H9 (cell line): Measurements from ENCODE around the gene EPHA2. TPM values are rescaled to one million over a fixed set of nuclear protein-coding genes. Genes with fewer than 3 reads are reported as not detected.

ENCODE experiments used
- DNase-seq: peaks from one replicate; pipeline ENCODE4 v3.0.0-alpha.2; 2017
- H2AFZ ChIP-seq: one replicate; pipeline ENCODE4 v1.6.1; 2013; ENCODE audit warnings: mild to moderate bottlenecking, low read length, control low read depth, moderate library complexity
- H2AK5ac ChIP-seq: 2 replicates; pipeline ENCODE4 v1.6.1; 2013; ENCODE audit warnings: low read length, control low read depth, mixed read lengths; ENCODE audit not compliant: insufficient read length
- H2BK120ac ChIP-seq: one replicate; pipeline ENCODE4 v1.6.1; 2013; ENCODE audit warnings: low read depth, mild to moderate bottlenecking, low read length, control low read depth, inconsistent platforms; ENCODE audit not compliant: poor library complexity, severe bottlenecking
- H2BK12ac ChIP-seq: 2 replicates; pipeline ENCODE4 v1.6.1; 2013; ENCODE audit warnings: low read length, control low read depth, mixed read lengths, low read depth; ENCODE audit not compliant: insufficient read length
- H2BK15ac ChIP-seq: 2 replicates; pipeline ENCODE4 v1.6.1; 2013; ENCODE audit warnings: low read depth, low read length, control low read depth
- H2BK20ac ChIP-seq: one replicate; pipeline ENCODE4 v1.6.1; 2013; ENCODE audit warnings: low read depth, mild to moderate bottlenecking, low read length, control low read depth, inconsistent platforms; ENCODE audit not compliant: poor library complexity, severe bottlenecking
- H2BK5ac ChIP-seq: 2 replicates; pipeline ENCODE4 v1.6.1; 2013; ENCODE audit warnings: low read length, control low read depth, mixed read lengths; ENCODE audit not compliant: insufficient read length
- H3K14ac ChIP-seq: 2 replicates; pipeline ENCODE4 v1.6.1; 2013; ENCODE audit warnings: low read length, control low read depth; ENCODE audit not compliant: insufficient read depth
- H3K18ac ChIP-seq: 2 replicates; pipeline ENCODE4 v1.6.1; 2013; ENCODE audit warnings: low read depth, mild to moderate bottlenecking, mixed read lengths, low read length, control low read depth; ENCODE audit not compliant: insufficient read length
- H3K23ac ChIP-seq: 2 replicates; pipeline ENCODE4 v1.6.1; 2013; ENCODE audit warnings: low read length, control low read depth, mixed read lengths, low read depth; ENCODE audit not compliant: insufficient read length
- H3K23me2 ChIP-seq: 2 replicates; pipeline ENCODE4 v1.6.1; 2013; ENCODE audit warnings: low read depth, mild to moderate bottlenecking, mixed read lengths, low read length, control low read depth; ENCODE audit not compliant: insufficient read length, poor library complexity, severe bottlenecking
- H3K27ac ChIP-seq: 2 replicates; pipeline ENCODE4 v1.5.1; 2013; ENCODE audit warnings: low read length, control low read depth, mixed read lengths, low read depth; ENCODE audit not compliant: insufficient read length
- H3K27me3 ChIP-seq: 2 replicates; pipeline ENCODE4 v1.6.1; 2013; ENCODE audit warnings: low read length, control low read depth, inconsistent platforms; ENCODE audit not compliant: insufficient read depth
- H3K4ac ChIP-seq: 2 replicates; pipeline ENCODE4 v1.6.1; 2013; ENCODE audit warnings: low read depth, mild to moderate bottlenecking, control low read depth, inconsistent platforms, low read length, moderate library complexity
- H3K4me1 ChIP-seq: 2 replicates; pipeline ENCODE4 v1.6.1; 2013; ENCODE audit warnings: low read length, control low read depth, inconsistent platforms; ENCODE audit not compliant: insufficient read depth
- H3K4me2 ChIP-seq: 2 replicates; pipeline ENCODE4 v1.6.1; 2013; ENCODE audit warnings: low read length, control low read depth, mixed read lengths; ENCODE audit not compliant: insufficient read length, insufficient read depth
- H3K56ac ChIP-seq: 2 replicates; pipeline ENCODE4 v1.6.1; 2013; ENCODE audit warnings: low read depth, mild to moderate bottlenecking, mixed read lengths, low read length, control low read depth; ENCODE audit not compliant: insufficient read length
- H3K79me1 ChIP-seq: 2 replicates; pipeline ENCODE4 v1.6.1; 2013; ENCODE audit warnings: low read depth, mild to moderate bottlenecking, moderate library complexity, low read length, control low read depth, inconsistent platforms; ENCODE audit not compliant: insufficient read depth, poor library complexity, severe bottlenecking
- H3K79me2 ChIP-seq: 2 replicates; pipeline ENCODE4 v1.6.1; 2013; ENCODE audit warnings: low read length, control low read depth, inconsistent platforms; ENCODE audit not compliant: insufficient read depth
- H3K9ac ChIP-seq: 2 replicates; pipeline ENCODE4 v1.6.1; 2013; ENCODE audit warnings: low read length, control low read depth, mixed read lengths; ENCODE audit not compliant: insufficient read length; ENCODE audit errors: extremely low read depth
- H3K9me3 ChIP-seq: one replicate; pipeline ENCODE4 v1.6.1; 2013; ENCODE audit warnings: low read depth, low read length, inconsistent platforms; ENCODE audit not compliant: control insufficient read depth
- H3T11ph ChIP-seq: one replicate; pipeline ENCODE4 v1.6.1; 2013; ENCODE audit warnings: mild to moderate bottlenecking, low read length, control low read depth, inconsistent platforms
- H4K20me1 ChIP-seq: one replicate; pipeline ENCODE4 v1.6.1; 2013; ENCODE audit not compliant: control insufficient read depth, insufficient read length, insufficient read depth
- H4K5ac ChIP-seq: 2 replicates; pipeline ENCODE4 v1.6.1; 2013; ENCODE audit warnings: low read depth, mild to moderate bottlenecking, mixed read lengths, low read length, control low read depth; ENCODE audit not compliant: insufficient read length
- H4K8ac ChIP-seq: replicated peaks from 2 replicates; pipeline ENCODE4 v1.6.1; 2013; ENCODE audit warnings: low read length, control low read depth, mixed read lengths, low read depth; ENCODE audit not compliant: insufficient read length
- H4K91ac ChIP-seq: 2 replicates; pipeline ENCODE4 v1.6.1; 2013; ENCODE audit warnings: low read depth, mild to moderate bottlenecking, moderate library complexity, mixed read lengths, low read length, control low read depth; ENCODE audit not compliant: insufficient read length
- H3K27ac Mint-ChIP-seq, 3 experiments: 2 replicates in 2 of 3; 3 replicates in 1 of 3; pipeline ENCODE4 v1.8.0; 2020 to 2021; ENCODE audit warnings: mixed read lengths in 3 of 3, mild to moderate bottlenecking in 1 of 3, moderate library complexity in 1 of 3
- H3K27me3 Mint-ChIP-seq: 2 replicates; pipeline ENCODE4 v1.8.0; 2021; ENCODE audit warnings: low read depth, mild to moderate bottlenecking, moderate library complexity, mixed read lengths
- H3K36me3 Mint-ChIP-seq, 3 experiments: 2 replicates in 2 of 3; 3 replicates in 1 of 3; pipeline ENCODE4 v1.8.0; 2020 to 2021; ENCODE audit warnings: low read depth in 3 of 3, mixed read lengths in 3 of 3; ENCODE audit not compliant: insufficient read depth in 1 of 3
- H3K4me1 Mint-ChIP-seq, 2 experiments: 2 replicates each; pipeline ENCODE4 v1.8.0; 2020; ENCODE audit warnings: mixed read lengths in 2 of 2
- H3K4me3 Mint-ChIP-seq, 2 experiments: 2 replicates in 1 of 2; 3 replicates in 1 of 2; pipeline ENCODE4 v1.8.0; 2020 to 2021; ENCODE audit warnings: mild to moderate bottlenecking in 2 of 2, mixed read lengths in 2 of 2, moderate library complexity in 1 of 2
- H3K9me3 Mint-ChIP-seq, 2 experiments: 2 replicates in 1 of 2; 3 replicates in 1 of 2; pipeline ENCODE4 v1.8.0; 2020; ENCODE audit warnings: mild to moderate bottlenecking in 2 of 2, mixed read lengths in 2 of 2, moderate library complexity in 1 of 2
- CTCF ChIP-seq: fragments of 200-600 bp; sonication (generic); conservative IDR thresholded peaks from 3 replicates; pipeline ENCODE4 v1.8.0; 2021; ENCODE audit warnings: antibody characterized with exemption, mild to moderate bottlenecking
- WGBS: extraction: QIAGEN DNeasy Blood & Tissue Kit; methylation state at CpG from one replicate; pipeline ENCODE4 v1.1.7; 2013; ENCODE audit warnings: missing lambda C conversion rate, low lambda C conversion rate, mixed read lengths; ENCODE audit not compliant: insufficient read length; ENCODE audit errors: extremely low coverage; 5-methylcytosine and 5-hydroxymethylcytosine counted together
- total RNA-seq: library from RNA; stranded (reverse); gene quantifications from 2 replicates; pipeline ENCODE4 v1.2.1, GENCODE V29; 2021

EPHA2 gene
- total RNA-seq, 1 experiment from 2014 or later = 33.1 TPM

- H2AFZ ChIP-seq = no peak overlapping the region
- H3K14ac ChIP-seq = no peak overlapping the region
- H3K23ac ChIP-seq = no peak overlapping the region
- H3K36me3 Mint-ChIP-seq = peaks cover 36 to 83% (median 50%) of the 10 kb centered on the region in 3 experiments; a peak in 6 of 7 replicates
- no peaks in the 10 kb centered on the region; the same call in 1 of the 2 replicates for H3K79me2 ChIP-seq
- no peaks in the 10 kb centered on the region for H3K4me1 ChIP-seq
- H3K27ac ChIP-seq = no peak overlapping the region
- H3K27ac Mint-ChIP-seq = no peak overlapping the region; a peak in 1 of 7 replicates
- WGBS = no CpG with 5 or more reads among the region's 16 CpGs
- no peaks in the 10 kb centered on the region for H3K23me2 ChIP-seq
- no peak overlapping the region for H2BK120ac ChIP-seq
- H4K20me1 ChIP-seq = no peaks in the 10 kb centered on the region
- H3K79me1 ChIP-seq = peaks cover 5% of the 10 kb centered on the region
- H3K18ac ChIP-seq = no peak overlapping the region
- no peak overlapping the region for H3T11ph ChIP-seq
- H3K4me1 Mint-ChIP-seq = peaks cover 7 to 8% of the 10 kb centered on the region in 2 experiments
- no peak overlapping the region for H3K4me3 Mint-ChIP-seq
- H2BK5ac ChIP-seq = no peak overlapping the region
- no peak overlapping the region for H2AK5ac ChIP-seq
- H2BK20ac ChIP-seq = no peak overlapping the region
- H3K9me3 Mint-ChIP-seq = no peaks in the 10 kb centered on the region
- no peak overlapping the region for H4K8ac ChIP-seq
- H3K27me3 ChIP-seq = no peaks in the 10 kb centered on the region
- no peak overlapping the region for H2BK12ac ChIP-seq
- TF ChIP-seq CTCF = no peak
- DNase-seq = no peak
- no peak overlapping the region for H2BK15ac ChIP-seq
- H3K9ac ChIP-seq = no peak overlapping the region
- H3K4me2 ChIP-seq = no peak overlapping the region
- no peak overlapping the region for H4K91ac ChIP-seq
- no peak overlapping the region for H3K4ac ChIP-seq
- H3K9me3 ChIP-seq = no peaks in the 10 kb centered on the region
- H4K5ac ChIP-seq = no peak overlapping the region
- H3K56ac ChIP-seq = no peak overlapping the region
- no peaks in the 10 kb centered on the region for H3K27me3 Mint-ChIP-seq
These were observed 21.0 kb downstream of the EPHA2 start for GRCh38 chr1:16134906-16135305.
